Adrenal gland (tissue), 5 donors: ENCODE results near the gene TNS1.

ENCODE experiments used
- POLR2A ChIP-seq, 2 donors: fragments of 450-650 bp; IDR thresholded peaks; one replicate each; pipeline ENCODE4 v1.6.1; 2017; ENCODE audit warnings: antibody characterized with exemption in 2 of 2, mild to moderate bottlenecking in 2 of 2, moderate library complexity in 1 of 2
- TF ChIP-seq, protein P1 (sequence below), 6 experiments: fragments of 450-650 bp in 4 of 6; fragments of 200-600 bp in 2 of 6; sonication (generic) in 1 of 6; IDR thresholded peaks; 1 replicate in 5 of 6; 2 replicates in 1 of 6; pipeline versions ENCODE4 v1.5.1 to v1.8.0; 2016 to 2021; ENCODE audit warnings: antibody characterized with exemption in 6 of 6, mild to moderate bottlenecking in 2 of 6, moderate library complexity in 1 of 6
- donor health status: DM: no; HTN: no; CAD: no.

- TF ChIP-seq, protein P1, sequence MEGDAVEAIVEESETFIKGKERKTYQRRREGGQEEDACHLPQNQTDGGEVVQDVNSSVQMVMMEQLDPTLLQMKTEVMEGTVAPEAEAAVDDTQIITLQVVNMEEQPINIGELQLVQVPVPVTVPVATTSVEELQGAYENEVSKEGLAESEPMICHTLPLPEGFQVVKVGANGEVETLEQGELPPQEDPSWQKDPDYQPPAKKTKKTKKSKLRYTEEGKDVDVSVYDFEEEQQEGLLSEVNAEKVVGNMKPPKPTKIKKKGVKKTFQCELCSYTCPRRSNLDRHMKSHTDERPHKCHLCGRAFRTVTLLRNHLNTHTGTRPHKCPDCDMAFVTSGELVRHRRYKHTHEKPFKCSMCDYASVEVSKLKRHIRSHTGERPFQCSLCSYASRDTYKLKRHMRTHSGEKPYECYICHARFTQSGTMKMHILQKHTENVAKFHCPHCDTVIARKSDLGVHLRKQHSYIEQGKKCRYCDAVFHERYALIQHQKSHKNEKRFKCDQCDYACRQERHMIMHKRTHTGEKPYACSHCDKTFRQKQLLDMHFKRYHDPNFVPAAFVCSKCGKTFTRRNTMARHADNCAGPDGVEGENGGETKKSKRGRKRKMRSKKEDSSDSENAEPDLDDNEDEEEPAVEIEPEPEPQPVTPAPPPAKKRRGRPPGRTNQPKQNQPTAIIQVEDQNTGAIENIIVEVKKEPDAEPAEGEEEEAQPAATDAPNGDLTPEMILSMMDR (IDR thresholded peaks at IDR 0.05): no peak
- TF ChIP-seq POLR2A (IDR thresholded peaks at IDR 0.05): no peak
Observed at GRCh38 chr2:218039171-218039570, 36.4 kb upstream of the TNS1 start.
